Testis (tissue), 2 donors: Measurements from ENCODE around the gene KRT6B.

Experiments used
- CTCF ChIP-seq, 3 experiments: fragments of 450-650 bp in 2 of 3; fragments of 200-600 bp in 1 of 3; sonication (generic) in 1 of 3; IDR thresholded peaks; one replicate each; pipeline ENCODE4 v1.5.1; 2016 to 2019; ENCODE audit warnings: antibody characterized with exemption in 3 of 3, mild to moderate bottlenecking in 2 of 3, moderate library complexity in 1 of 3
- POLR2A ChIP-seq: fragments of 450-650 bp; IDR thresholded peaks from one replicate; pipeline ENCODE4 v1.6.1; 2017; ENCODE audit warnings: antibody characterized with exemption, mild to moderate bottlenecking, moderate library complexity

DNA sequence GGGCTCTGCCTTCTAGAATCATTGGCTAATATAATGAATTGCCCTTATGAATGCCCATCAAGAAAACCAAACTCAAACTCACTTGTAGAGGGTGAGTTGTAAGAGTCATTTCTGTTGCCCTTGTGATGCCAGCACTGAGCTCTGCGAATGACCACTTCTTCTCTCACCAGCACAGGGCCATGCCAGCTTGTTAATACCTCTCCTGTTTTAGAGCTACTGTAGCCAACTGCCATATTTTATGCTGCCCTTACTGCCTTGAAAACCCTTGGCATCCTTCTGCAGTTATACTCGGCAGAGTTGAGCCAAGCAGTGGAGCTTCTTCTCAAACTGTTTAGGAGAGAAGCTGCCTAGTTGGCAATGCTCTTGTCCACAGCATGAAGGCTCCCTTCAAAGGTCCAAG is 25.9 kb downstream of the KRT6B start:
- TF ChIP-seq POLR2A (no peak), CTCF (IDR thresholded peaks at IDR 0.05) (no peak)
